Globus pallidus (tissue), 1 donor: ENCODE measurements around the gene SBF2.
"Not testable (repeated sequence)": the region's sequence is repeated elsewhere in the genome, so short reads cannot be mapped to it uniquely, and the experiment has no call there.

Source experiments
- DNase-seq: peaks from one replicate; pipeline ENCODE4 v3.0.0-alpha.2; 2015; ENCODE audit warnings: low spot score

Gene SBF2

DNA sequence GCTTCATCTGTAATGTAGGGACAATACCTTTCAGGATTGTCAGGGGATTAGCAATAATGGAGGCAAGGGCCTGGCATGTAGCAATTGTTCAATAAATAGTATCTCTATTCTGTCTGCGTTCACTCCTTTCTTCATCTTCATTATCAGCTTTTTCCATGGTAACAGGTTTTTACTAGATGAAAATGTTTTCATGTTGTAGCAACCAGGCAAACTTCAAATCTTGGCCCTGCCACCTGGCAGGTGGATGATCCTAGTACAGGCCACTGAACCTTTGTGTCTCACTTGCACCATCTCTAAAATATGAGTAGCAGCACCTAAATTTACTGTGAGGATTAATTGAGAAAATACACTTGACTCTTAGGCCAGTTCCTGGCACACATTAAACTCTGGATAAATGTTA, 546.8 kb downstream of the SBF2 start:
- DNase-seq = no peak

- no peak for DNase-seq
Measured at GRCh38 chr11:9745411-9746211, 548.4 kb downstream of the SBF2 start.

GRCh38 chr11:9743512-9743911, 550.5 kb downstream of the SBF2 start:
- DNase-seq = not testable (repeated sequence)

DNA sequence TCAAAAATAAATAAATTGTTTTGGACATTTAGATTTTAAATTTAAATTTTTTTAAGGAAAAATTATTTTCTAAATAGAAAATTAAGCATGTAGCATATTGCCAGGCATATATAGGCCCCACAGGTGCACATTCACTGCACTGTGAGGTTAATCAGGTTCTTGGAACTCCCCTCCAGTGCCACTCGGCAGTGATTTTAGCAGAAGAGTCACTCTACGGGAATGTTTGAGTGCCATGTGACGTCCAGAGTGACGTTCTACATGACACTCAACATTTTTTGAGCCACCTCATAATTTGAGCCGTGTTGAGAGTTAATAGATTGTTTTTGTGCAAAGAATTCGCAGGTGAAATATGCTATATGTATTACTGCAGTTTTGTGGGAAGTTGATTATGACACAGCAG, 552.8 kb downstream of the SBF2 start:
- DNase-seq = no peak

DNA sequence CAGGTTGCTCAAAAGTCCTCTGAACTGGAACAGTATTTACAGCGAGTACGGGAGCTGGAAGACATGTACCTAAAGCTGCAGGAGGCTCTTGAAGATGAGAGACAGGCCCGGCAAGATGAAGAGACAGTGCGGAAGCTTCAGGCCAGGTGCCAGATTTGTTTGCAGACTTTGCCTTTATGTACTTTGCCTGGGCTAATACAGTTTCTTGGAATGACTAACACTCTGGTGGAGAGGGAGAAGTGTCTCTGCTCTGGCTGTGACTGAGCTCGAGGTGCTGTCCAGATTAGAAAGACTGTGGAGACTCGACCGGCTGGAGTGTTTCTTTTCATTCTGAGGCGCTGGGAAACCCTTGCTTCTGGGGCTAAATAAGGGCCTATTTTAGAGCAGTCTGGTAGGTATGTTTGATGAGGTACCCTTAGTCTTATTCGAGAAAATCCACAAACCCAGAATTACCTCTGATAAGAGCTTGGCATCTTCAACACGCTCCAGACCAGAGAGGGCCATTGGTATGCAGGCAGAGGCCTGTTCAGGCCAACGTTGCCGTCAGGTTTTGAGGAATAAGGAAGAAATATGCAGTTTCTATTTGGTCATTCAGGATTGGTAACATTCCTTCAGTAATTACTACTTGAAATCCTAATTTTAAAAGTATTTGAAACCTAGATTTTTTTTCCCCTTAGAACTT, 553.7 kb downstream of the SBF2 start:
- DNase-seq = no peak

DNA sequence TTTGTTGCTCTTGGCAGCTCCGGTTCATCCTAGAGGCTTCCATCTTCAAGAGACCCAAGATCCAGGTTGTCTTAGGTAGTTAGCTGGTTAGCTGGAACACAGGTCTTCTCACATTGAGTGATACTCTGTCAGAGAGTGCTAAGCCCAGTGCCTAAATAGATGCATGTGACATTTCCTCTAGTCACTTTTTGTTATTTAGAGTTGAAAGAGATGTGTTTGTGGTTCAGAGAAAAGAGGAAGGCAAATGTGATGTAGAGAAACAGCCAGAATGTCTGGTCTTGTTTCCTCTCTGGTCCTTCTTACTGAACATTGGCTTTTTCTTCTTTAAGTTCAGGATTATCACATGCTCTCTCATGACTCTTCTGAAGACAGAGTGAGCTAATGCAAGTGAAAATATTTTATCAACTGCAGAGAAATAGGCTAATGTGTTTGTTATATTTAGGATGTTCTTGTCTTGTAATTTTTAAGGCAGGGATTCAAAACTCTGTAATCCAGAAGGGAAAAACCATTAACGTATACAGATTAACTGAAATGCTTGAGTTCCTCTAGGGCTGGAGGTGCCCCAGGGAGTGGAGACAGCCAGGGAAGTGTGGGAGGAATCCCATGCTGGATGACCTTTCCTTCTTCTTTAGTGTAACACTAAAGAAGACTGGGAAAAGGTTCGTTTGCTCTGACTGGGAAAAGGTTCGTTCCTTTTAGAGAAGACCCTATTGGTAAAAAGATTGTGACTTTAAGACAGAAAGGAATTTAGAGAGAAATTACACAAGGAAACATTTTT, 554.7 kb downstream of the SBF2 start:
- DNase-seq = peak; percentile 66

- no peak for DNase-seq
Measured at GRCh38 chr11:9738707-9739106, 555.3 kb downstream of the SBF2 start.

- DNase-seq = peak; percentile 49
Measured at GRCh38 chr11:9738116-9738515, 555.9 kb downstream of the SBF2 start.

GRCh38 chr11:9736365-9736764, 557.7 kb downstream of the SBF2 start:
- no peak for DNase-seq

DNA sequence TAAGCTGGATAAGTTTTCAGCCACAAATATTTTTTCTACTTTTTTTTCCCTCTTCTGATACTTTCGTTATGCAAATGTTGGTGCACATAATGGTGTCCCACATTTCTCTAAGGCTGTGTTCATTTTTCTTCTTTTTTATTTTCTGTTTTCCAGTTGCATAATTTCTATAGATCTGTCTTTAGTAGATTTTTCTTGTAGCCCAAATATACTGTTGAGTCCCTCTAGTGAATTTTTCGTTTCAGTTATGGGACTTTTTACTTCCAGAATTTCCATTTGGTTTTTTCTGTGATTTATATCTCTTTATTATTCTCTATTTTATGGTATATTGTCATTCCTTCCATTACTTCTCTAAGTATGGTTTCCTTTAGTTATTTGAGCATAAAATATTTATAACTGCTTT, 558.1 kb downstream of the SBF2 start:
- no peak for DNase-seq

GRCh38 chr11:9735236-9735635, 558.8 kb downstream of the SBF2 start:
- no peak for DNase-seq

GRCh38 chr11:9733212-9733611, 560.8 kb downstream of the SBF2 start:
- no peak for DNase-seq

DNA sequence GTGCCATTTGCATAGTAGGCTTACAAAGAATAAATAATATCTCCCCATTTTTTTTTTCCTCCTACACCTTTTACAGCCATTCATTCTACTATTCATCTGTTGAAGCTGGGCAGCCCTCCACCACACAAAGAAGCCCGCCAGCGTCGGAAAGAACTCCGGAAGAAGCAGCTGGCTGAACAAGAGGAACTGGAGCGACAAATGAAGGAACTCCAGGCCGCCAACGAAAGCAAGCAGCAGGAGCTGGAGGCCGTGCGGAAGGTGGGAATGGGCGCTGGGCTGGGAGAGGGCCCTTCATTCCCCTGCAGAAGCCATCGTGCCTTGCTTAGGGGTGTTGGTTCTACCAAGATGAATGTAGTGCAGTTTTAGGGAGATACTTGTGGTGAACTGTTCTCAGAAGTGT, 561.6 kb downstream of the SBF2 start:
- DNase-seq = peak; percentile 17

DNA sequence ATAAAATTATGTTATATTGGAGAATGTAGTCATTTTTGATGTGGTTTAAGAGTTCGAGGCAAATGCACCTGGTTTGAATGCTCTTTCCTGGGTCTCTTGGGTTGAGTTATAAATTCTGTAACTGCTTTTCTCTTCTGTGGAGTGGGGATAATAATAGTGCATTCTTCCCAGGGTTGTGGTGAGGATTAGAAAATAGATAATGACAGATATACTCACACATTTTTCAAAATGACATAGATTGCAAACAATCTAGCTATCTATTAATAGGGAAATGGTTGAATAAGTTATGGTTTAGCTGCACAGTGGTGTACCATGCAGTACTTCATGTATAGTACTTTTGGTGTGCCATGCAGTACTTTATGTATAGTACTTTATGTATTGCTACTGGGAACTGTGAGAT, 562.8 kb downstream of the SBF2 start:
- DNase-seq = no peak
